GM19397 (cell line): ENCODE data around the gene CTH.
"Not testable (repeated sequence)": the region's sequence is repeated elsewhere in the genome, so short reads cannot be mapped to it uniquely, and the experiment has no call there.

Source experiments
- ATAC-seq: cut with Tn5 transposase; IDR thresholded peaks from one replicate; pipeline ENCODE4 v1.9.1; 2021; ENCODE audit warnings: mild to moderate bottlenecking, moderate library complexity; ENCODE audit not compliant: unreplicated experiment

CTH gene

DNA sequence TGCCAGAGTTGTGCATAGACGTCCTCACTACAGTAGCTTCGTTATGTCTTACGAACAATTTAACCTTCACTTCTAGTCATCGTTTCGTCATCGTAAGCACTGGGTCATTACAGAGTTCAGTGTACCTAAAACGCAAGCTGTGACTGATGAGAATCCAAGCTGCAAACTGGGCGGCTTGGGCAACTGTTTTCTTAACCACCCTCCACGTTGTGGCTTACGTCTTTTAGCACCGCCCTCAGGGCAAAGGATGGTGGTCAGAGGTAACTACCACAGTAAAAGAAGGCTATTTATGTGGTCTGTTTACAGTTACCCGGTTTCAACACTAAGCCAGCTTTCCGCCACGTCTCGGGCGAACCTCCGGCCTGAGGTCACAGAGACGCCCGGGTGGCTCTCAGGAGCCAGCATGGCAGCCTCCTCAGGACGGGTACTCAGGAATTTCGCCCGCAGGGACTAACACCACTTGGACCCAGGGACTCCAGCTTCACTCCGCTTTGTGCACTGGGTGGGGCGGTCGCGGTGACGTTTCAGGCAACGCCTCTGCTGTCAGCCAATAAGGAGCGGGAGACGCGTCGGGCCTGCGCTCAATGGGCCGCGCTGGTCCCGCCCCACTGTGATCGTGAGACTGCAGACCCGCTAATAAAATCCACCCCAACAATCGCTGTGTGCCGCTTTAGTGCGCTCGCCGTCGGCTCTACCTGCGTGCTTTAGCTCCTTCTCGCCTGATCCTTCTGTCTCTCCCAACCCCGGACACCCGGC is at the start of gene CTH:
Gene CTH (plus strand): TSS at position 665 of the 756 bp plus-strand sequence. CDS start 148 bp downstream, outside the sequence.
- peak; percentile 98 for ATAC-seq

GRCh38 chr1:70361727-70362398 is 49.2 kb upstream of the CTH start:
- ATAC-seq: no peak

- no peak for ATAC-seq
These were observed 46.6 kb upstream of the CTH start for GRCh38 chr1:70364439-70364838.

DNA sequence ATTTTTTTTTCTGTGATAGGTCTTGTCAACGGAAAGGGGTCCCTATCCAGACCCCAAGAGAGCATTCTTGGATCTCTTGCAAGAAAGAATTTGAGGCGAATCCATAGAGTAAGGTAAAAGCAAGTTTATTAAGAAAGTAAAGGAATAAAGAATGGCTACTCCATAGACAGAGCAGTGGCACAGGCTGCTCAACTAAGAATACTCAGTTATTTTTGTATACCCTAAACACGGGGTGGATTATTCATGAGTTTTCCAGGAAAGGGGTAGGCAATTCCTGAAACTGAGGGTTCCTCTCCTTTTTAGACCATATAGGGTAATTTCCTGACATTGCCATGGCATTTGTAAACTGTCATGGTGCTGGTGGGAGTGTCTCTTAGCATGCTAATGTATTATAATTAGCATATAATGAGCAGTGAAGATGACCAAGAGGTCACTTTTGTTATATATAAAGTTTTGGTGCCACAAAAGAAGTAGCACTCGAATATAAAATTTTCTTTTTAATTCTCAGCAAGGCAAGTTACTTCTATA is 44.6 kb upstream of the CTH start:
- not testable (repeated sequence) for ATAC-seq

GRCh38 chr1:70366997-70367396 is 44.1 kb upstream of the CTH start:
- not testable (repeated sequence) for ATAC-seq

- ATAC-seq: not testable (repeated sequence)
These were observed 43.7 kb upstream of the CTH start for GRCh38 chr1:70367397-70367796.

GRCh38 chr1:70371586-70371985 is 39.5 kb upstream of the CTH start:
- ATAC-seq: not testable (repeated sequence)

- ATAC-seq: no peak
These were observed 38.6 kb upstream of the CTH start for GRCh38 chr1:70372426-70372825.

DNA sequence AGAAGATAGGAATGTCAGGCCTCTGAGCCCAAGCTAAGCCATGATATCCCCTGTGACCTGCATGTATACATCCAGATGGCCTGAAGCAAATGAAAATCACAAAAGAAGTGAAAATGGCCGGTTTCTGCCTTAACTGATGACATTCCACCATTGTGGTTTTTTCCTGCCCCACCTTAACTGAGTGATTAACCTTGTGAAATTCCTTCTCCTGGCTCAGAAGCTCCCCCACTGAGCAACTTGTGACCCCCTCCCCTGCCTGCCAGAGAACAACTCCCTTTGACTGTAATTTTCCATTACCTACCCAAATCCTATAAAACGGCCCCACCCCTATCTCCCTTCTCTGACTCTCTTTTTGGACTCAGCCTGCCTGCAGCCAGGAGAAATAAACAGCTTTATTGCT is 37.5 kb upstream of the CTH start:
- not testable (repeated sequence) for ATAC-seq

DNA sequence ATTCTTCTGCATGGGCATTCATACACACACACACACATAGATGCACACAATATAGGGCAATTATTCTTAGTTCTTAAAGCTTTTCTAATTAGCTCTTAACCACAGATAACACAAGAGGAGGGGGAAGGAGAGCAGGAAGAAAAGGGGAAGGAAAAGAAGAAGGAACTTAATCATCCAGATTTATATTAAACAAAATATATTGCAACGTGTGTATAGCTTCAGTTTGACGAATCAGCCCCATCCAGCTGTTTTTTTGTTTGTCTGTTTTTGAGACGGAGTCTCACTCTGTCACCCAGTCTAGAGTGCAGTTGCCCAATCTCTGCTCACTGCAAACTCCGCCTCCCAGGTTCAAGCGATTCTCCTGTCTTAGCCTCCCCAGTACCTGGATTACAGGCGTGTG is 34.9 kb upstream of the CTH start:
- no peak for ATAC-seq

GRCh38 chr1:70382682-70383081 is 28.4 kb upstream of the CTH start:
- peak; percentile 82 for ATAC-seq

GRCh38 chr1:70383483-70383882 is 27.6 kb upstream of the CTH start:
- no peak for ATAC-seq

GRCh38 chr1:70384542-70384941 is 26.5 kb upstream of the CTH start:
- no peak for ATAC-seq

GRCh38 chr1:70385477-70385876 is 25.6 kb upstream of the CTH start:
- ATAC-seq: no peak

DNA sequence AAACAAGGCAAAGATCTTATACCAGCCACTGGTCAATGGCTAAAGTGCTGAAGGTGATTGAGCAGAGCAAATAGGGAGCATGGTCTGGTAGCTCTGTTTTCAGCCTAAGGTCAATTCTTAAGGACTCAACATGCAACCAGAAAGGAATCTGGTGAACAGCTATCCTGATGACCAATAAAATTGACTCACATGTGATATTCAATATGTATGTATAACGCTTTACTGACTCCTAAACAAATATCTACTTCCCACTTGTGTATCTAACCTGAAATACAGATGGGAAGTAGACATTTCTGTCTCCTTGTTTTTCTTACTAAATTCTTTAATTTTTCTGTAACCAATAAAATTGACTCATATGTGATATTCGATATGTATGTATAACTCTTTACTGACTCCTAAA is 24.9 kb upstream of the CTH start:
- no peak for ATAC-seq

GRCh38 chr1:70387507-70387906 is 23.6 kb upstream of the CTH start:
- ATAC-seq: no peak

DNA sequence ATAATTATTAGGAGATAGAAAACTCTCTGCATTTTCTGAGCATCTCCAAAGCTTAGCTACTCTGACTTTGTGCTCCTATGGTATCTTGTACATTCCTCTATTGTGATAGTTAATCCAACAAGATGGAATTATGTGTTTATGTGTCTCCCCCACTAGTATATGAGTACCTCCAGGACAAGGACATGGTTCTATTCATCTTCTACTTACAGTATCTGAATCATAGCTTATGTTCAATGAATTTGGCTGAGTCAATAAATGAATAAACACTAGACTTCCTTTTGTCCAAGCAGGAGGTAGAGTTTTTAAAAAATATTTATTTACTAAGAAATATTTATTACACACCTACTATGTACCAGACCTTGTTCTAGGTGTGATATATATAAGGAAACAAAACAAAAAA is 18.4 kb upstream of the CTH start:
- ATAC-seq: no peak

DNA sequence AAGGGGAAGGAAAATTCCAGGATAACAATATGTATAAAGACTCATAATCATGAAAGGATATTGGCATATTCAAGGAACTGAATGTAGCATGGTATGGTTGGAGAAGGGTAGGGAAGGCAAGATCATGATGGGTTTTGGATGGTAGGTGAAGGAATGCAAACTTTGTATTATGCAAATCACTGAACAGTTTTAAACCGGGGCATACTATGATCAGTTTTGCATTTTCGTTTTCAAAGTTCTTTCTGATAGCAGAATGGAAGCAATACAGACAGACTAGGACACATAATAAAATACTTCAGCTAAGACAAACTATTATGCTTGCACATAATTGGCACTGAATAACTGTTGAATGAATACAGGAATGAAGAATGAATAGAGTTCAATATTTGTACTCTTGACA is 14.5 kb upstream of the CTH start:
- ATAC-seq: no peak

DNA sequence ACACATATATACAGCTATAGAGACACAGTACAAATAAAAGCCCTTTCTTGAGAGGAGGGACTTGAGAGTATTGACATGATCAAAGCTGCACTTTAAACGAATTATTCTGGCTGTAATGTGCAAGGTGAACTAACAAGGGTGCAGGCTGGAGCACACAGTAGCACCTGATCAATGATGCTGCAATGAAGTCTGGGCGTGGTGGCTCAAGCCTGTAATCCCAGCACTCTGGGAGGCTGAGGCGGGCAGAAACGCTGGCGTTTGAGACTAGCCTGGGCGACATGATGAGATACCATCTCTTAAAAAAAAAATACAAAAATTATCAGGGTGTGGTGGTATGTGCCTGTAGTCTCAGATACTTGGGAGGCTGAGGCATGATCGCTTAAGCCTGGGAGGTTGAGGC is 14.1 kb upstream of the CTH start:
- no peak for ATAC-seq

DNA sequence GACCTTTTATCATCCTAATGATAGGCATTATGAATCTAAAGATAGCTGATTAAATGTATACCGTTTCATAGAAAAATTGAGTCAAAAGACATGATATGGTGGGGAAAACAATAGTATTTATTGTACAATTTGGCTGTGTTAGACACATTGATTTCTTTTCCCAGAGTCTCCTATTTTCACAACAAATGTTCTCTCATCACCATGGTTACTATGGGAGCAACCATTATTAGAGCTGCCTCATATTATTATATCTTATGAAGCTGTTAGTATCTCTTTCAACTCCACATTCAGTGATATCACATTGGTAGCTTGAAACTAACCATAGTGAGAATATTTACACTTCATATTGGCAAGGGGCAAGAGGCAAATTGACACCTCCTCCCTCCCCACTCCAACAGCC is 10.7 kb upstream of the CTH start:
- no peak for ATAC-seq

DNA sequence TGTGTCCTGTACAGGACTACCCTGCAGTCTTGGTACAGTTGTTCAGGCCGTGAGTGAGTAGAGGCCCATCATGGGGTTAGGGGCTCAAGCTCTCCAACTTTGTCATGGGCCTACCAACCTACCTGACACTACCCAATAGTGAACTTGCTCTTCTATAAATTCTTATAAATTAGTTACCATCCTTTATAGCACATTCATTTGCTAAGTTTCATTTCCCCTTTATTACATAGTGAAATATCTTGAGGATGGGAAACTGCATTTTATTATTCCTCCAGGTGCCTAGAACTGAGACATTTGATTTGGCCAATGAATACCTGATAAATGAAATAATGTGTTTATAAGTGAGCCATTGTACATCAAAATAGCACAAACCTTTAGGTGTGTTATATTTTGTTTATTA is 9.1 kb upstream of the CTH start:
- no peak for ATAC-seq

DNA sequence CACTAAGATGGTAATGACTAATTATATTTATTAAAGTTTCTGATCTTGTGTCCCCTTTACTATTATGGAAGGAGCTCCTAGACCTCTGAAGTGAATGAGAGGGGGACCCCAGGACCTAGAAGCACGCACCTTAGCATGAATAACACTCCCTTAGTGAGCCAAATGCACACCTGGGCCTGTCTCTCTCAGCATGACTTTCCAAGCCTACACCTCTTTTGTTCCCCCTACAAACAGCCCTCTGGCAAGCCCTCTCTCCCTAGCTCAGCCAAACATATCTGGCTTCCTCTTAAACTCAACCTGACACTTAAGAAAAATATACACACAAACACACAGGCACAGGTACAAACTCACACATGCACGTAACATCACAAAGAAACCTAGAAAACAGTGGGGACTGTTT is 7.3 kb upstream of the CTH start:
- ATAC-seq: no peak
